Stimulated activated CD8-positive, alpha-beta memory T cell treated with anti-CD3 and anti-CD28 coated beads, Interleukin-15, amount 100 ng/mL, for 1 hour (primary cell): ENCODE measurements around the gene ABCA6.
"Not testable (repeated sequence)": the region's sequence is repeated elsewhere in the genome, so short reads cannot be mapped to it uniquely, and the experiment has no call there.

Experiments
- DNase-seq: peaks from one replicate; pipeline ENCODE4 v3.0.0-alpha.2; 2020; ENCODE audit warnings: low read depth

ABCA6 gene

GRCh38 chr17:69134112-69134511 is 7.6 kb downstream of the ABCA6 start:
- no peak for DNase-seq

GRCh38 chr17:69130627-69131296 is 10.9 kb downstream of the ABCA6 start:
- DNase-seq: no peak

- no peak for DNase-seq
Measured at GRCh38 chr17:69123626-69124025, 18.1 kb downstream of the ABCA6 start.

- no peak for DNase-seq
Measured at GRCh38 chr17:69122065-69122464, 19.6 kb downstream of the ABCA6 start.

GRCh38 chr17:69117855-69118784 is 23.6 kb downstream of the ABCA6 start:
- no peak for DNase-seq

GRCh38 chr17:69111794-69112193 is 29.9 kb downstream of the ABCA6 start:
- no peak for DNase-seq

GRCh38 chr17:69105907-69106730 is 35.6 kb downstream of the ABCA6 start:
- DNase-seq: no peak

GRCh38 chr17:69103557-69104233 is 38.0 kb downstream of the ABCA6 start:
- DNase-seq: no peak

- DNase-seq: no peak
Measured at GRCh38 chr17:69098625-69099024, 43.1 kb downstream of the ABCA6 start.

- no peak for DNase-seq
Measured at GRCh38 chr17:69096541-69096940, 45.2 kb downstream of the ABCA6 start.

- no peak for DNase-seq
Measured at GRCh38 chr17:69093995-69094394, 47.7 kb downstream of the ABCA6 start.

GRCh38 chr17:69093279-69093789 is 48.4 kb downstream of the ABCA6 start:
- no peak for DNase-seq

GRCh38 chr17:69090365-69090764 is 51.3 kb downstream of the ABCA6 start:
- DNase-seq: no peak

GRCh38 chr17:69088643-69089200 is 53.0 kb downstream of the ABCA6 start:
- no peak for DNase-seq

GRCh38 chr17:69086641-69087040 is 55.1 kb downstream of the ABCA6 start:
- DNase-seq: no peak

GRCh38 chr17:69084911-69085310 is 56.8 kb downstream of the ABCA6 start:
- DNase-seq: no peak

GRCh38 chr17:69082696-69083095 is 59.0 kb downstream of the ABCA6 start:
- DNase-seq: no peak

- no peak for DNase-seq
Measured at GRCh38 chr17:69078864-69079263, 62.8 kb downstream of the ABCA6 start.

GRCh38 chr17:69075823-69076222 is 65.9 kb downstream of the ABCA6 start:
- DNase-seq: no peak

GRCh38 chr17:69073392-69073791 is 68.3 kb downstream of the ABCA6 start:
- DNase-seq: not testable (repeated sequence)

GRCh38 chr17:69072803-69073256 is 68.9 kb downstream of the ABCA6 start:
- DNase-seq: not testable (repeated sequence)
